ENCODE results near the gene AICDA.
A peak's percentile ranks its signal among the peaks of the same experiment; 100 is the strongest.
"Not testable (repeated sequence)": the region's sequence is repeated elsewhere in the genome, so short reads cannot be mapped to it uniquely, and the experiment has no call there.

The AICDA gene

GRCh38 chr12:8609061-8609570 is 3.5 kb downstream of the AICDA start:
- peak; percentile 61 for DNase-seq (ENCODE audit: low spot score)

GRCh38 chr12:8606890-8607289 is 5.8 kb downstream of the AICDA start:
- DNase-seq (ENCODE audit: low spot score): no peak

- no peak for DNase-seq (ENCODE audit: low spot score)
Measured at GRCh38 chr12:8605057-8605456, 7.6 kb downstream of the AICDA start.

GRCh38 chr12:8603856-8604255 is 8.8 kb downstream of the AICDA start:
- DNase-seq (ENCODE audit: low spot score): no peak

- DNase-seq (ENCODE audit: low spot score): no peak
Measured at GRCh38 chr12:8603286-8603685, 9.4 kb downstream of the AICDA start.

GRCh38 chr12:8596561-8596960 is 16.1 kb downstream of the AICDA start:
- DNase-seq (ENCODE audit: low spot score): no peak

- DNase-seq (ENCODE audit: low spot score): no peak
Measured at GRCh38 chr12:8594072-8594471, 18.6 kb downstream of the AICDA start.

GRCh38 chr12:8593246-8593645 is 19.4 kb downstream of the AICDA start:
- DNase-seq (ENCODE audit: low spot score): no peak

- no peak for DNase-seq (ENCODE audit: low spot score)
Measured at GRCh38 chr12:8590842-8591545, 21.7 kb downstream of the AICDA start.

- DNase-seq (ENCODE audit: low spot score): no peak
Measured at GRCh38 chr12:8589679-8590078, 23.0 kb downstream of the AICDA start.

GRCh38 chr12:8584478-8584877 is 28.2 kb downstream of the AICDA start:
- DNase-seq (ENCODE audit: low spot score): not testable (repeated sequence)

- no peak for DNase-seq (ENCODE audit: low spot score)
Measured at GRCh38 chr12:8584004-8584403, 28.7 kb downstream of the AICDA start.

GRCh38 chr12:8581098-8581784 is 31.4 kb downstream of the AICDA start:
- DNase-seq (ENCODE audit: low spot score): no peak

- DNase-seq (ENCODE audit: low spot score): no peak
Measured at GRCh38 chr12:8577879-8578278, 34.8 kb downstream of the AICDA start.

- no peak for DNase-seq (ENCODE audit: low spot score)
Measured at GRCh38 chr12:8572507-8572906, 40.2 kb downstream of the AICDA start.

GRCh38 chr12:8566525-8566924 is 46.1 kb downstream of the AICDA start:
- DNase-seq (ENCODE audit: low spot score): no peak

- not testable (repeated sequence) for DNase-seq (ENCODE audit: low spot score)
Measured at GRCh38 chr12:8566052-8566451, 46.6 kb downstream of the AICDA start.

- no peak for DNase-seq (ENCODE audit: low spot score)
Measured at GRCh38 chr12:8564656-8565055, 48.0 kb downstream of the AICDA start.

- DNase-seq (ENCODE audit: low spot score): no peak
Measured at GRCh38 chr12:8563356-8563755, 49.3 kb downstream of the AICDA start.

GRCh38 chr12:8562310-8562709 is 50.3 kb downstream of the AICDA start:
- DNase-seq (ENCODE audit: low spot score): no peak

- no peak for DNase-seq (ENCODE audit: low spot score)
Measured at GRCh38 chr12:8561011-8561410, 51.6 kb downstream of the AICDA start.

- DNase-seq (ENCODE audit: low spot score): peak; percentile 23
Measured at GRCh38 chr12:8559676-8560075, 53.0 kb downstream of the AICDA start.

GRCh38 chr12:8556531-8557097 is 56.0 kb downstream of the AICDA start:
- DNase-seq (ENCODE audit: low spot score): no peak

Measured in LoVo (cell line).